Motor neuron (in vitro differentiated cells): ENCODE results near the gene RIMKLB. TPM values are rescaled to one million over a fixed set of nuclear protein-coding genes. Genes with fewer than 3 reads are reported as not detected.
A peak's percentile ranks its signal among the peaks of the same experiment; 100 is the strongest.
"Not testable (repeated sequence)": the region's sequence is repeated elsewhere in the genome, so short reads cannot be mapped to it uniquely, and the experiment has no call there.

Experiments
- ATAC-seq, 8 experiments: fragments of 200-7000 bp; cut with Tn5 transposase; replicated peaks in 6 of 8; 2 replicates each; pipeline ENCODE4 v1.8.0; 2021; ENCODE audit warnings: mild to moderate bottlenecking in 8 of 8, moderate library complexity in 8 of 8
- H3K27ac ChIP-seq, 2 donors: fragments of 250-450 bp; sonication (Bioruptor Pico); 2 replicates each; pipeline ENCODE4 v1.9.0; 2021; ENCODE audit warnings: antibody characterized with exemption in 2 of 2, mild to moderate bottlenecking in 2 of 2, moderate library complexity in 1 of 2
- H3K4me1 ChIP-seq, 2 donors: fragments of 250-450 bp; sonication (Bioruptor Pico); replicated peaks in 1 of 2; 2 replicates each; pipeline ENCODE4 v1.6.1; 2021; ENCODE audit warnings: antibody characterized with exemption in 2 of 2, mild to moderate bottlenecking in 2 of 2, moderate library complexity in 1 of 2
- H3K4me3 ChIP-seq, 5 donors: fragments of 250-450 bp; sonication (Bioruptor Pico); 2 replicates each; pipeline ENCODE4 v1.9.0; 2021; ENCODE audit warnings: antibody characterized with exemption in 5 of 5, mild to moderate bottlenecking in 5 of 5, moderate library complexity in 4 of 5
- WGBS, 10 experiments: fragments of 450-650 bp; shearing (Covaris generic); methylation state at CpG; one replicate each; pipeline ENCODE4 v1.0.0; 2022; 5-methylcytosine and 5-hydroxymethylcytosine counted together
- in situ Hi-C, 9 experiments: fragments of 400-800 bp; cut with MboI; loops; one replicate each; pipeline ENCODE4 v1.15.0; 2021; ENCODE audit warnings: low sequenced_read_pairs in 9 of 9, low pct_unique_long_range_greater_than_20kb in 2 of 9; ENCODE audit not compliant: unreplicated experiment in 9 of 9
- total RNA-seq, 8 experiments: library from RNA; unstranded; fragments of 300-600 nt; gene quantifications; 2 replicates each; pipeline versions ENCODE4 v1.2.3 to v1.2.4, GENCODE V29; 2022

Gene RIMKLB
- total RNA-seq, 8 experiments from 2014 or later = 19.3 to 109 (median 71.1) TPM

DNA sequence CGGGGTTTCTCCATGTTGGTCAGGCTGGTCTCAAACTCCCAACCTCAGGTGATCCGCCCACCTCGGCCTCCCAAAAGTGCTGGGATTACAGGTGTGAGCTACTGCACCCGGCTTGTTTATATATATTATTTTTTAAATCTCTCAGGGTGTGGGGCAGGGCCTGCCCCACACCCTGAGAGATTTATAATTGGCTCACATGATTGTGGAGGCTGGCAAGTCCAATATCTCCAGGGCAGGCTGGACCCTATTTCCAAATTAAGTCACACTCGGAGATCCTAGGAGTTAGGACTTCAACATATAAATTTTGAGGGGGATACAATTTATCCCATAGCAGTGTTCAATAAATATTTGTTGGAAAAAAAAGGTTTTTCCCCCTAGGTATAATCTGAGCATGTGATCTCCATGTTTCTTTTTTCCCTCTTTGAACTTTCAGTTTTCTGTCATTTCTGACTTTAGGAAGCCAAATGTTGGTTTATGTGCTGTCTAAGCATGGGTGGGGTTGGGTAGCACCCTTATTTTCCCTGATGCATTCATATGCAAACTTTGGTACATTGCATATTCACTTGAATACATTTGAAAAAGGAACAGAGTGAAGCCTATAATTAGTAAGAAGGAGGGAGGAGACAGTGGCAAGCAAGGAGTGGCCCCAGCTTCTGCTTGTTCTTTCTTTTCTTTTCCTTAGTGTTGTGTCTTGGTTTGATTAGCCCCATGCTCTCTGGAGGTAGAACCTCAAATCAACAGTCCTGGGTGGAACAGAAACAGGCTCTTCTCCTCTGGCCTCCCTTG lies 116.0 kb downstream of the RIMKLB start:
- Histone ChIP-seq H3K27ac (no peak overlapping the region), H3K4me3 (no peak overlapping the region), H3K4me1 (no peaks in the 10 kb centered on the region)
- in situ Hi-C loops = no loop called here
- peak in 6 of 8 experiments; percentile 26 to 98 (median 66) for ATAC-seq
- 33 to 89% (median 74%) methylated on average over 1 to 5 of the region's 5 CpGs; no CpG with 5 or more reads in 5 of the 10 experiments for WGBS, 10 experiments

DNA sequence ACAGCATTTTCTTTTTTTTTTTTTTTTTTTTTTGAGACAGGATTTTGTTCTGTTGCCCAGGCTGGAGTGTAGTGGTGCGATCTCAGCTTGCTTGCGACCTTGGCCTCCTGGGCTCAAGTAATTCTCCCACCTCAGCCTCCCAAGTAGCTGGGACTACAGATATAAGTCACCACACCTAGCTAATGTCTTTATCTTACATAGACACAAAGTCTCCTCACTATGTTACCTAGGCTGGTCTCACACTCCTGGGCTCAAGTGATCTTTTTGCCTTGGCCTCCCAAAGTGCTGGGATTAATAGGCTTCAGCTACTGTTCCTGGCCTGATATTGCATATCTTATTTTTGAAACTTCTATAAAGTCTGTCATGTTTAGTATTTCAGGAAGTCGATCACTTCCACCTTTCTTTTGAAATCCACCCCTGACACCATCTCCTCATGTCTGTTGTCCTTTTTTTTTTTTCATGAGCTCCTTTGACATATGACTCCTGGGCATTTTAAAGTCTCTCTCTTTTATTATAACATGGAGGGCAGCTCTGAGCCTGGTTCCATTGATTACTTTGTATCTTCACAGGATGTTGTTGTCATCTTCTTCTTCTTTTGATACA lies 118.8 kb downstream of the RIMKLB start:
- WGBS, 10 experiments = 83 to 100% (median 97%) methylated on average over 1 to 3 of the region's 3 CpGs
- in situ Hi-C loops = no loop called here
- Histone ChIP-seq H3K27ac (no peak overlapping the region), H3K4me1 (no peaks in the 10 kb centered on the region), H3K4me3 (no peak overlapping the region)
- ATAC-seq = no peak

DNA sequence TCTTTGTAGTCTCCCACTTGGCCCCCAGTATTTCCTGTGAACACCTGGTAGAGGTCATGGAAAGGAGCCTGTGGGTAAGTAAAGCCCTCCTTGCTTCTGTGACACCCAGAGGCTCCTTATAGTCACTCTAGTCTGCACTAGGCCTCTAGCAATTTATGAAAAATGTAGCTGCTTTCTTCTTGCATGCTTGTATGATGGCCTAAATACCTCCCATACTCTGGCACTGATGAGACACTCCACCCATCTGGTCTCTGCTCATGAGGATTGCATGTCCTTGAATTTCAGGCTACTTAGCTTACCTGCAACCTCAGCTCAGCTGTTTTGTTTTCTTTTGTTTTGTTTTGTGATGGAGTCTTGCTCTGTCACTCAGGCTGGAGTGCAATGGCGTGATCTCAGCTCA lies 120.1 kb downstream of the RIMKLB start:
- H3K27ac ChIP-seq = no peak overlapping the region
- H3K4me3 ChIP-seq = no peak overlapping the region
- H3K4me1 ChIP-seq = no peaks in the 10 kb centered on the region
- in situ Hi-C loops = no loop called here
- 83 to 100% methylated on average over 1 of the region's 1 CpG; no CpG with 5 or more reads in 8 of the 10 experiments for WGBS, 10 experiments
- peak in 2 of 8 experiments; percentile 5 to 20 for ATAC-seq

DNA sequence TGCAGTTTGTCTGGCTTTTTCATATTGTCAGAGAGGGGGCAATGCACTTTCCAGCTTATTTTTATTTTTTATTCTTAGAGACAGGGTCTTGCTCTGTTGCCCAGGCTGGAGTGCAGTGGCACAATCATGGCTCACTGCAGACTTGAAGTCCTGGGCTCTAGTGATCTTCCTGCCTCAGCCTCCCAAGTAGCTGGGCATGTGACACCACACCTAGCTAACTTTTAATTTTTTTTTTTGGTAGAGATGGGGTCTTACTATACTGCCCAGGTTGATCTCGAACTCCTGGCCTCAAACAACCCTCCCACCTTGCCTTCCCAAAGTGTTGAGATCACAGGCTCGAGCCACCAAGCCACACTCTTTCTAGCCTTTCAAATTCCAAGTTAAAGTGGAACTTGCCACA lies 120.7 kb downstream of the RIMKLB start:
- Histone ChIP-seq H3K4me3 (no peak overlapping the region), H3K4me1 (no peaks in the 10 kb centered on the region), H3K27ac (no peak overlapping the region)
- no peak for ATAC-seq
- in situ Hi-C loops = no loop called here
- 0 to 100% (median 71%) methylated on average over 1 to 2 of the region's 2 CpGs; no CpG with 5 or more reads in 4 of the 10 experiments for WGBS, 10 experiments

DNA sequence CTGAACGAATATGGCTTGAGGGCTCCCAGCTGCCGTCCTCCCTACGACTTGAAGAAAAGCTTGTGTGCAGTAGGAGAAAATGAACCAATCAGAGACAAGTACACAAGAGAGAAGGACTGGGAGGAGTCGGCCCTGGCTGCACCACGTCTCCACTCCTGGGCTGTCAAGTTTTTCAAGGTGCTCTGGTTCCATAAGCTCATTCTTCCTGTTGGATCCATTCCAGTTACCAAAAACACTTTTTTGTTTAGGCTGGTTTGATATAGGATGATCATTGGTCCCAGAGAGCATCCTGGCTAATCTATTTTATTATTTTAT lies 121.8 kb downstream of the RIMKLB start:
- ATAC-seq = peak in 1 of 8 experiments; percentile 22

DNA sequence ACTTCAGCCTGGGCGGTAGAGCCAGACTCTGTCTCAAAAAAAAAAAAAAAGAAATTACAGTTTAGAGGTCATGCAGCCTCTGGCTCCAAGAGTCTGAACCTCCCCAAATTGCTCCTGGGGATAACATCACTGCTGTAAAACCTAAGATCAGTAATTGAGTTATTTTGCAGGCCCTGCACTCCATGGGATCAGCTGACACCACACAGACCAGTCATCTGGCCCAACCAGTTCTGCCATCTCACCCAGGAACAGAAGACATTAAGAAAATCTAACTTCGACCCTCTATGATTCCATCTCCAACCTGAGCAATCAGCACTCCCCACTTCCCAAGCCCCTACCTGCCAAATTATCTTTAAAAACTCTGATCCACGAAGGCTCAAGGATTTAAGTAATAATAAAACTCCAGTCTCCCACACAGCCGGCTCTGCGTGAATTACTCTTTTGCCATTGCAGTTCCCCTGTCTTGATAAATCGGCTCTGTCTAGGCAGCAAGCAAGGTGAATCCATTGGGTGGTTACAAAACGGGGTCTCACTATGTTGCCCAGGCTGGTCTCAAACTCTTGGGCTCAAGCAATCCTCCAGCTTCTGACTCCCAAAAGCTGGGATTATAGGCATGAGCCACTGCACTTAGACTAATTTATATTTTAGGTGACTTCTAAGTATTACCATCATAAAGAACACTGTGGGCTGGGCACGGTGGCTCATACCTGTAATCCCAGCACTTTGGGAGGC lies 123.1 kb downstream of the RIMKLB start:
- 31 to 100% (median 95%) methylated on average over 1 to 7 of the region's 8 CpGs; no CpG with 5 or more reads in 1 of the 10 experiments for WGBS, 10 experiments
- H3K27ac ChIP-seq, H3K4me3 ChIP-seq, in situ Hi-C loops, H3K4me1 ChIP-seq, ATAC-seq: not testable (repeated sequence)

More for the DNA sequence above, 121.8 kb downstream of the RIMKLB start:
- 20 to 80% (median 43%) methylated on average over 1 to 4 of the region's 5 CpGs; no CpG with 5 or more reads in 6 of the 10 experiments for WGBS, 10 experiments
- in situ Hi-C loops = no loop called here
- H3K4me3 ChIP-seq = no peak overlapping the region
- no peaks in the 10 kb centered on the region for H3K4me1 ChIP-seq
- no peak overlapping the region for H3K27ac ChIP-seq

DNA sequence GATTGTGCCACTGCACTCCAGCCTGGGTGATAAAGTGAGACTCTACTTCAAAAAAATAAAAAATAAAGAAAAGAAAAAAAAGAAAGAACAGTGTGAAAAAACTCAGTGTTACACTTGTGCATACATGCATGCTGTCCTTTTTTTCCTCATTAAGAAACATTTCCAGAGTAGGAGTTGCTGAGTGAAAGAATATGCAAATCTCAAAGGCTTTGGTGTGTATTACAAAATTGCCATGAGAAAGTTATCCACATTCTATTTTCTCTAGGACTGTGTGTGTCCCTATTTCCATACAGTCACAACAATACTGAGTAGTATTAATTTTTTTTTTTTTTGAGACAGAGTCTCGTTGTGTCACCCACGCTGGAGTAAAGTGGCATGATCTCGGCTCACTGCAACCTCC lies 123.8 kb downstream of the RIMKLB start:
- Histone ChIP-seq H3K4me3 (no peak overlapping the region), H3K4me1 (no peaks in the 10 kb centered on the region), H3K27ac (no peak overlapping the region)
- peak in 3 of 8 experiments; percentile 58 to 84 (median 76) for ATAC-seq
- WGBS, 10 experiments = 52 to 100% (median 81%) methylated on average over 1 to 3 of the region's 3 CpGs; no CpG with 5 or more reads in 2 of the 10 experiments
- in situ Hi-C loops = no loop called here

DNA sequence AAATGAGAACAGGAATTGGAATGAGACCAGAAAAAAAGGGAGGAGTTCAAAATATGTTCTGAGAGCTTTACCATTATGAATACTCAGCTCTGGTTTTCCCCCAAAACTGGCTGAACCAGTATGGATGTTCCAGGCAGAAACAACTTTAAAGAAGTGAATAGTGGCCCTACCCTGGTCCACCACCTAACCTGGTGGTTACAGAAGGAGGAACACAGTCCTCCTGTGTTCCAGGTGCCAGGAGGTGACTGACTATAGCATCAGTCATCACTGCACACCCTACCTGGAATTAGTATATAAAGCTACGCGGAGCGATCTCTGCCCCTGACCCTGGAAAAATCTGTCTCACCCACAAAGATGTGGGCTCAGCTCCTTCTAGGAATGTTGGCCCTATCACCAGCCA lies 124.5 kb downstream of the RIMKLB start, which contains the start of gene A2ML1:
Gene A2ML1, plus strand, starts transcription at position 324 of the 400 bp plus-strand sequence. Its CDS starts 31 bp downstream, at position 355.
- no peak within 1 kb of the TSS for H3K4me3 ChIP-seq
- no peak for ATAC-seq
- no peak within 1 kb of the TSS for H3K27ac ChIP-seq
- no peaks in the 10 kb centered on the region for H3K4me1 ChIP-seq
- in situ Hi-C loops = no loop called here
- WGBS, 10 experiments = 86 to 100% methylated on average over 2 to 3 of the region's 3 CpGs; no CpG with 5 or more reads in 8 of the 10 experiments

DNA sequence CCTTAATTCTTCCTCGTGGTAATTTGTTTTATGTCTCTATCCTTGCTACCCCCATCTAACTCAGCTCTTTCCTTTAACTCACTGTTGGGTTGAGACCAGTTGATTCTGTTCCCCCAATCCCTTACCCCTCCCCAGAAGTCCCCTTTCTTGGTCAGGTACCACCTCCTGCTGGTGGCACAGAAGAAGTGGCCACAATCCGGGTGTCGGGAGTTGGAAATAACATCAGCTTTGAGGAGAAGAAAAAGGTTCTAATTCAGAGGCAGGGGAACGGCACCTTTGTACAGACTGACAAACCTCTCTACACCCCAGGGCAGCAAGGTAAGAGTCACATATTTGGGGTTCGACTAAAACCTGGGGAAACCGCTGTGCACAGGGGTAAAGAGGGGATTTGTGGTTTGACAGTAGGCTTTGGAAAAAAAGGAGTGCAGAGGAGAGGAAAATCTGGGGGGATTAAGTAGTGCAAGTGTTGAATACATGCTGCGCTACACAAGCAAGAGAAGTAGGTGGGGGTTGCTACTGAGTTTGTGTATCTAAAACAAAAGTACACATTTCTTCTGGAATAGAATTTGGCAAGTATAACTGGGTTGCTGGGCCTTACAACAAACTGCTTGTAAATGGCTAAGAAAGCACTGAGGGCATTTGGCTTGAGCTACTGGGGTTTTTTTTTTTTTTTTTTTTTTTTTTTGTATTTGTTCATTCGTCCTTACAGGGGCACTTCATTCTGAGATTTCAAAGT lies 125.9 kb downstream of the RIMKLB start:
- Histone ChIP-seq H3K27ac (no peak overlapping the region), H3K4me1 (no peaks in the 10 kb centered on the region), H3K4me3 (no peak overlapping the region)
- ATAC-seq = peak in 5 of 8 experiments; percentile 32 to 90 (median 58)
- in situ Hi-C loops = no loop called here
- 12 to 56% (median 39%) methylated on average over 1 to 7 of the region's 8 CpGs; no CpG with 5 or more reads in 2 of the 10 experiments for WGBS, 10 experiments

DNA sequence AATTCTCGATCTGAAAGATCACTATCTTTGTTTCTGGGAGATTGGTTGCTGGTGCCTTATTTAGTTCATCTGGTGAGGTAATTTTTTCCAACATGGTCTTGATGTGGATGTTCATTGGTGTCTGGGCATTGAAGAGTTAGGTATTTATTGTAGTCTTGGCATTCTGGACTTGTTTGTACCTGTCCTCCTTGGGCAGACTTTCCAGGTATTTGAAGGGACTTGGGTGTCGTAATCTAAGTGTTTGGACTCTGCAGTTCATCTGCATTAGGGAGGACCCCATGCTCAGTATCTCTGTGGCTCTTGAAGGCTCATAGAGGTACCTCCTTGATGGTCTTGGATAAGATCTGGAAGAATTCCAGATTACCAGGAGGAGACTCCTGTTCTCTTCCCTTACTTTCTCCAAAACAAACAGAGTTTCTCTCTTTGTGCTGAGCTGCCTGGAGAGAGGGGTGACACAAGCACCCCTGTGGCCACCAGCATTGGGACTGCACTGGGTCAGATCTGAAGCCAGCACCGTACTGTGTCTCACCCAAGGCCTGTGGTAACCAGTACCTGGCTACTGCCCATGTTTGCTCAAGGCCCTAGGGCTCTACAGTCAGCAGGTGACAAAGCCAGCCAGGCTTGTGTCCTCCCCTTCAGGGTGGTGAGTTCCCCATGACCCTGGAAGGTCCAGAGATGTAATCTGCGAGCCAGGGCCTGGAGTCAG lies 129.9 kb downstream of the RIMKLB start:
- ATAC-seq = no peak
- H3K4me3 ChIP-seq = no peak overlapping the region
- WGBS, 10 experiments = 44 to 100% (median 85%) methylated on average over 1 to 3 of the region's 4 CpGs; no CpG with 5 or more reads in 1 of the 10 experiments
- no peak overlapping the region for H3K27ac ChIP-seq
- in situ Hi-C loops = no loop called here
- no peaks in the 10 kb centered on the region for H3K4me1 ChIP-seq

DNA sequence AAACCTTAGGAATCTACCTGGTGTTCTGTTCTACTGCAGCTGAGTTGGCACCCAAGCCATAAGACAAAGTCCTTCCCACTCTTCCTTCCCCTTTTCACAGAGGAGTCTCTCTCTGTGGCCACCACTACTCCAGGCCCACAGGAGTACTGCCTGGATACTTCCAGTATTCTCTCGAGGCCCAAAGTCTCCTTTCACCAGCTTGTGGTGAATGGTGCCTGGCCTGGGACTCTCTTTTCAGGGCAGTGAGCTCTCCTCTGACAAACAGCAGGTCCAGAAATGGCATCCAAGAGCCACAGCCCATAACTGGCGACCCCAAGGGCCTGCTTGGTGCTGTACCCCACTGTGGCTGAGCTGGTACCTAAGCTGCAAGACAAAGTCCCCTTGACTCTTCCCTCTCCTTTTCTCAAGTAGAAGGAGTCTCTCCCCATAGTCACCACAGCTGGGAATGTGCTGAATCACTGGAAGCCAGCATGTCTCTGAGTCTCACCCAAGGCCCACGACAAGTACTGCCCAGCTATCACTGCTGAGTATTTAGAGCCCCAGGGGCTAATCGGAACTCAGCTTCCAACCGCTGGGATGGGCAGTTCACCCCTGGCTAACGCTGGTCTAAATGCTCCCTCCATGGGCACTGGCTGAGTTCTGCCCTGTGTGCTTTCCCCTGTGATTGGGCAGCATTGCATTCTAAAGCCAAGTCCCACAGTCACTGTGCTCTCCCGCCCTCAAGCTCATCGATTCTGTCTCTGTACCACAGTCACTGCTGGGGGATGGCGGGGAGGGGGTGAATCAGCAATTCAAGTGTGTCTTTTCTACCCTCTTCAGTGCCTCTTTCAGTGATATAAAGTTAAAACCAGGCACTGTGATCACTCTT lies 130.7 kb downstream of the RIMKLB start:
- Histone ChIP-seq H3K27ac (no peak overlapping the region), H3K4me1 (no peaks in the 10 kb centered on the region), H3K4me3 (no peak overlapping the region)
- 34 to 88% (median 72%) methylated on average over 2 to 7 of the region's 9 CpGs; no CpG with 5 or more reads in 3 of the 10 experiments for WGBS, 10 experiments
- in situ Hi-C loops = no loop called here
- peak in 3 of 8 experiments; percentile 15 to 67 (median 67) for ATAC-seq
